Ammon's horn (tissue), 1 donor: ENCODE results near the gene ADARB1.
"Not testable (repeated sequence)": the region's sequence is repeated elsewhere in the genome, so short reads cannot be mapped to it uniquely, and the experiment has no call there.

Source experiments
- DNase-seq: peaks from one replicate; pipeline ENCODE4 v3.0.0-alpha.2; 2016; ENCODE audit warnings: low spot score

The ADARB1 gene

DNA sequence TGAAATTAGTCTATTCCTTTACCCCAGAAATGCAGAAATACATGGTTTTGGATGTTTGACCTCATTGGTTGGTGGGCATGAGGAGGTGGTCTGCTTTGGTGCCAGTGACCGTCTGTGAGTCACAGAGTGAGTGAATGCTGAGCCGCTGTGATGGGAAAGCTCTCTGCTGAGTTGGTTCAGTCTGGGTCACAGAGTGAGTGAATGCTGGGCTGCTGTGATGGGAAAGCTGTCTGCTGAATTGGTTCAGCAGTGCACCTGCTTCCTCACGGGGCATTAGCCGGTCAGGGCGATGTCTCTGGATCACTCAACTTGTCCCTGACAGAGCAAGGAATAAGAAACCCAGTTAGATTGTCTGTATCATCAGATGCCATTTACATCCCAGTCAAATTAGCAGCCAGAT is 40.8 kb downstream of the ADARB1 start:
- DNase-seq = no peak

DNA sequence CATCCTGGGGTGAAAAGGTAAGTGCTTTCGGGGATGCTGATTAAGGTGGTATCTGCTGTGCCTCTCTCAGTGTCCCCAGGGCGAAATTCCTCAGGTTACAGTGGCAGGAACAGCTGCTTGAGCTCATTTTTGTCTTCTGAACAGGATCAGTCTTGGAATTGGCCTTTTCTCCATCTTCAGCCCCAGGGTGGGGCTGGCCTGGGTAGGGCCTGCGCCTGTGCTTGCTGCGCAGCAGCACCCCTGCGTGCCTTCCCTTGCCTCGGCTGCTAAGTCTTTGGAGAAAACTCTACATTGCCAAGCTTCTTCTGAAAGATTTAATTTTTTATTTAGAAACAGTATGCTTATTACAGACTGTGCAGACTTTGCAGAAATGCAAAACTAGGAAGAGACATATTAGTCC is 41.7 kb downstream of the ADARB1 start:
- no peak for DNase-seq

DNA sequence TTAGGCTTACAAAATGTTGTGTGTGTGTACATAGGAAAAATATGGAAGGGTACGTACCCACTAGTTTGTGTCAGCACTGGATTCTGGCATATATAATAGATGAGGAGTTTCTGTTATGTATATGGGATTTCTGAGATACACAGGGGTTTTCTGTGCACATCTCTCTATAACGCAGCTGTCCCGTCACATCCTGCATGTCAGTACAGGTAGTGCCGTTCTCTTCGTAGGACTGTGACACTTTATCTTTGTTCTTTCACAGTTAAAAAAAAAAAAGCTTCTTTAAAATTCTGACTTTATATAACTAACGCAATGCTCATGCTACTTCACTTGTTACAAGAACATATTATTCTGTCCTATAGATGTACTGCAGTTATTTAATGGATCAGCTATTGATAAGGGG is 42.9 kb downstream of the ADARB1 start:
- no peak for DNase-seq

DNA sequence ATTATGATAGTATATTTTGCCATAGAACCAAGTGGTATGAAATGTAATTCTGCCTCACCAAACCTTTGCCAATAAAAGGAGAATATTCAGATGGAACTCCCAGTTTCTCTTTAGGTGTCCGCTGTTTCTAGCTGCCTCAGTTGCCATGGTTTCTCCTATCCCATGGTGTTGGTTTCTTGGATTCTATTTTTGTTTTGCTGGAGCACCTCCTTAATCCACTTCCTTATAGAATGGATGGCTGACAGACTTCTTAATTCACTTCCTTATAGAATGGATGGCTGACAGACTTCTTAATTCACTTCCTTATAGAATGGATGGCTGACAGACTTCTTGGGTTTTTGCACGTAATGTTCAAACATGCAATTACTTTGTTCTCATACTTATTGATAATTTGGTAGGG is 43.7 kb downstream of the ADARB1 start:
- no peak for DNase-seq

DNA sequence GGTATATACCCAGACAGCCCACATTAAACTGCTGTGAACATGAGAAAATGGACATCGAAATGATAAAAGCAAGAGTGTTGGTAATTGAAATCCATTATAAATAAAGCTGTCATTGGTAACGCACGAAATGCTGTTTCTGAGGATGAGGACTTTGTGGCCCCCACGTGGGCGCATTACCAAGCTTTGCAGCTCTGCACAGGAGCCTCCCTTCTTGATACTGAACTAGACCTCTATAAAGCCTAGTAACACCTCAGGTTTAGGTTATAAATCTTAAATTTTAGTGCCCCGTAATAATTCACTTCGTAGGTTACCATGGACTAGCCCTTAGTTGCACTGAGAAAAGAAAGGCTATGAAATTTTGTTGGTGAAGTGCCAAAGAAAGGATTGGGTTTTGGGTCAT is 45.4 kb downstream of the ADARB1 start:
- DNase-seq = no peak

DNA sequence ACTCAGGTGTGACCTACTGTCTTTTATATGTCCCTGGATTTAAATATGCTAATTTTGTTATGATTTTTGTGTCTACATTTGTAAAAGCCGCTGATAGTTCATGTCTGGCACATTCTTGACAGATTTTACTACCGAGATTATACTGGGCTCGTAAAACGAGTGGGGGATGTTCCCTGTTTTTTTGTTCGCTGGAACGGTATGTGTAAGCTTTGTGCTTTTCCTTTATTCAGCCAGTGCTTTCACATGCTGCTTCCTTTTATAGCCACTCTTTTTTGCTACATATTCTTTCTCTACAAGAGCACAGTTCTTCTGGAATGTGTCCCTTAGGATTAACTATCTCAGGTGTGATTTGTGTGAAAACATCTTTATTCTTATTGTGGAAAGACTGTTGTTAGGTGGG is 46.6 kb downstream of the ADARB1 start:
- no peak for DNase-seq

DNA sequence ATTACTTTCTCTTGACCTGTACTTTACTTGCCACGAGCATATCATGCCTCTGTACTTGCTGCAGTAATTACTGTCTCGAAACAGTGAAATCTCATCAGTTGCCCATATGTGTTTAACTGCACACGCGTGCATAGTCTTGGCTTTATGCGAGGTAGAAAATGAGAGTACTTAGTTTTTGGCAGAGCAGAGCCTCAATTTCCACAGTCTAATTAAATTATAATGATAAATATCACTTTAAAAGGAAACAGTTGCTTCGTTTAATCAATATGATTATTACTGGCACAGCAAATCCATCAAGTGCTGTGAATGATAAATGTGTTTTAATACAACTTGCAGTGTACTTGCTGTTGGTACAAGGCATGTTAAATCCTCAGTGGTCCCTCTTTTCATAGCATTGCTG is 47.6 kb downstream of the ADARB1 start:
- no peak for DNase-seq

DNA sequence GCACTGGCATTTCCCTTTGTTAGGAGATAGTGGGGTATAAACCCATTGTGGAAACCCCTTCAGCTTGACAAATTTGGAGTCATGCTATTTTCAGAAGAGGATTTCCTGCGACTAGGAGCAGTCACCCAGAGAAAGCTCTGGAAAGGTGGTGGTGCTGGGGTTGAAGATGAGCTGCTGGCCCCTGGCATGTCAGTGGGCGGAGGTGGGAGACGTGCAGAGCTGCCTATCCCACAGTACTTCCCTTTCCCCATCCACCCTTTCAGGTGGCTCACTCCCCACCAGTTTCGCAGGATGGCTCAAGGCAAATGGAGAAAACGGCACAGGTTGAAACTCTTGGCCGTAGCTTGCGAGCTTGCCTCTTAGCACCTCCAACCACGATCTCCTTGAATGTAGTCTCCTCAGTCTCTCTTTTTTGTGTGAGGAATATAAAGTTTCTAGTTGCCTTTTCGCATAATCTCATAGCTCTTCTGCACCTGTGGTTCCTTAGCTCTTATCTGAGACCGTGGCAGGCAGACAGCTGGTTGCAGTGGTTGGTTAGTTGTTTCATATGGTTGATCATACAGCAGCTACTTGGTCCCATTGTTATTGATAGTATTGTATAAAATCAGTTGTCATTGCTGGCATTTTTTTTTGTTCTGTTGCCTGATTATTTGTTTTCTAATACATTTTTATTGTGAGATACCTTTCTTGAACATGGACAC is 48.2 kb downstream of the ADARB1 start:
- no peak for DNase-seq

DNA sequence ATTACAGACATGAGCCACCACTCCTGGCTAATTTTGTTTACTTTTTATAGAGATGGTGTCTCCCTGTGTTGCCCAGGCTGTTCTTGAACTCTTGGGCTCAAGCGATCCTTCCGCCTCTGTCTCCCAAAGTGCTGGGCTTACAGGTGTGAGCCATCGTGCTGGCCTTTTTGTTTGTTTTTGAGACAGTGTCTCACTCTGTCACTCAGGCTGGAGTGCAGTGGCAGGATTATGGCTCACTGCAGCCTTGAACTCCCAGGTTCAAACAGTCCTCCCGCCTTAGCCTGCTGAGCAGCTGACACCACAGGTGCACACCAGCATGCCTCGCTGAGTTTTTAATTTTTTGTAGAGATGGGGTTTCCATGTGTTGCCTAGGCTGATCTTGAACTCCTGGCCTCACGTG is 49.1 kb downstream of the ADARB1 start:
- DNase-seq = no peak

DNA sequence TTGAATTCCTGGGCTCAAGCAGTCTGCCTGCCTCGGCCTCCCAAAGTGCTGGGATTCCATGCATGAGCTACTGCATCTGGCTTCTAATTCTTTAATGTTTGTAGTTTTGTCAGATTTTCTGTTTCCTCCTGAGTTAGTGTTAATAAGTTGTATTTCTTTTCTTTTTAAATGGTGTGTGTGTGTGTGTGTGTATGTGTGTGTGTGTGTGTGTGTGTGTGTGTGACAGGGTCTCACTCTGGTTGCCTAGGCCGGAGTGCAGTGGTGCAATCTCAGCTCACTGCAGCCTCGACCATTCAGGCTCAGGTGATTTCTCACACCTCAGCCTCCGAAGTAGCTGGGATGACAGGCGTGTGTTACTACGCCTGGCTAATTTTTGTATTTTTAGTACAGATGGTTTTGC is 50.2 kb downstream of the ADARB1 start:
- DNase-seq = no peak

DNA sequence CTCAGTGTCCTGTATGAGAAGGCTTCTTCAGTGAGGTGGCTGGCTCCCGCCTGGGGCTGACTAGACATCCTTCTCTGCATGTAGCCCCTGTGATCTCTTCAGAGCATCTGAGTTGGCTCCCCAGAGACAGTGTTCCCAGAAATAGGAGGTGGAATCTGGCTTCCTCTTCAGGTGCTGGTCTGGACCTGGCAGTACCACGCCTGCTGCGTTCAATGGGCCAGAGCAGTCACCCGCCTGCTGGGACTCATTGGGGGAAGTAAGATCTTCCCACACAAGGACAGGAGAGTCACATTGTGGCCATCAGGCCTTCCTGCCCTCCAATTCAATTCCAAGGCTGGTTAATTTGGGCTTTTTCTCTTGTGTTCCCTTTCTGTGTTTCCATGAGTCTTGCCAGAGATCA is 51.0 kb downstream of the ADARB1 start:
- no peak for DNase-seq

DNA sequence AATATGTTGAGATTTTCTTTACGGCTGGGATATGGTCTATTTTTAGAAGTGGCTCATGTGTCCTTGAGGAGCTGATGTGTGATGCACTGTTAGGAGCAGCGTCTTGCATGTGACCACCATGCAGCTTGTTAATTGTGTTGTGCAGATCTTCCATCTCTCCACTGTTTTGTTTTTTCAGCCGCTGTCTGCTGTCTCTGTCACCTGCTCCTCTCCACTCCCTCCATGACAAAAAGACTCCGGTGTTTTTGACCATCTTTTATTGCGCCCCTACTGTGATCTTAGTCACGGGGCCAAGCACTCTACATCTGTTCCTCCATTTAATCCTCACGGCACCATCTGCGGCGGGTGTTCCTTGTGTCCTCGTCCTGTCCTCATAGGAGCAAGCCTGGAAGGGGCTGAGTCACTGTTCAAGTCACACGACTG is 51.8 kb downstream of the ADARB1 start:
- no peak for DNase-seq

DNA sequence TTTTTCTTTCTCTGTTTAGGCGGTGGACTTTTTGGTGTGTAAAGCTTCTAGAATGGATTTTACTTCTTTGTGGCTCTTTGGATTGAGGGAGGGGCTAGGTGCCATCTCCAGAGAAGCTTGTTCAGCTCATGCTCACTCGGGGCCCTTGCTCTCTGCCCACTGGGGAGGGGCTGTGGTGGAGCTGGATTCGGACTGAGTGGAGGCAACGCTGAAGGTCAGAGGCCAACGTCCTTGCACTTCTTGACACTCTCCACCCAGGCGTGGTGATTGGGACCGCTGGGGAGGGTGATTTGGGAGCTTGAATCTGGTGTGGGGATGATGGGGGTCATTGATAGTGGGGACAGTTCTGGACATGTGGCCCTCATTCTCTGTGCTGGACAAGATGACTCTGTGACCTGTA is 52.6 kb downstream of the ADARB1 start:
- no peak for DNase-seq

DNA sequence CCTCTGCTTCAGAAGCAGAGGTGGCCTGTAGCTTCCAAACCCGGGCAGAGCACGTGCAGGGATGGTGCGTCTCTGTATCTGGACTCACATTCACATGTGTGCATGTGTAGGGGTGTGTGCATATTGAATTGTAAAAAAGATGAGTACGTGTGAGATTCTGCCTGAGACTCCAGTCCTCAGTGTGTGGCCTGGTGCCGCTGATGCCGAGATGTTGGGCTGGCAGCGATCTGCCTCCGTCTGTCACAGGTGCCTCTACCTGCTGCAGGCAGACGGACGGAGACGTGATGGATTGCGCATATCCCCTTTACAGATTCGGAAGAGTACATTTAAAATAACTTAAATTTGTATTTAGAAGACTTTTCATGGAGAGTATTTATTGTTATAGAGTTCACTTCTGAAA is 53.6 kb downstream of the ADARB1 start:
- no peak for DNase-seq

DNA sequence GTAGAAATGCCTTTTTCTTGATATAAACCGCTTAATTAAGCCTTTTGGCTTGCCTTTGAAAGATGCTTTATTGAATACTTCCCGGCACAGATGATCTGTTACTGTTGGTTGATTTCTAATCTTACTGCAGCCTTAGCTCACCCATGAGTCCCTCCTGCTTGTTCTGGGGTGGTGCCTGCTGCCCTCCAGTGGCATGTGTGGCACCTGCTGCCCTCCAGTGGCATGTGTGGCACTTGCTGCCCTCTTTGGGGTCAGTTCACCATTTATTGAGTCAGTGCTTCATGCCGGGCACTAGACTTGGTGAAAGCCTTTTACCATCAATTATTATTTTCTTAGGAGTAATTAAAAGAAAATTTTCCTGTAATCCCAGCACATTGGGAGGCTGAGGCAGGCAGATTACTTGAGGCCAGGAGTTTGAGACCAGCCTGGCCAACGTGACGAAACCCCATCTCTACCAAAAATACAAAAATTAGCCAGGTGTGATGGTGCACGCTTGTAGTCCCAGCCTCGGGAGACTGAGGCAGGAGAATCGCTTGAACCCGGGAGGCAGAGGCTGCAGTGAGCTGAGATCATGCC is 54.3 kb downstream of the ADARB1 start:
- DNase-seq = peak; percentile 88

DNA sequence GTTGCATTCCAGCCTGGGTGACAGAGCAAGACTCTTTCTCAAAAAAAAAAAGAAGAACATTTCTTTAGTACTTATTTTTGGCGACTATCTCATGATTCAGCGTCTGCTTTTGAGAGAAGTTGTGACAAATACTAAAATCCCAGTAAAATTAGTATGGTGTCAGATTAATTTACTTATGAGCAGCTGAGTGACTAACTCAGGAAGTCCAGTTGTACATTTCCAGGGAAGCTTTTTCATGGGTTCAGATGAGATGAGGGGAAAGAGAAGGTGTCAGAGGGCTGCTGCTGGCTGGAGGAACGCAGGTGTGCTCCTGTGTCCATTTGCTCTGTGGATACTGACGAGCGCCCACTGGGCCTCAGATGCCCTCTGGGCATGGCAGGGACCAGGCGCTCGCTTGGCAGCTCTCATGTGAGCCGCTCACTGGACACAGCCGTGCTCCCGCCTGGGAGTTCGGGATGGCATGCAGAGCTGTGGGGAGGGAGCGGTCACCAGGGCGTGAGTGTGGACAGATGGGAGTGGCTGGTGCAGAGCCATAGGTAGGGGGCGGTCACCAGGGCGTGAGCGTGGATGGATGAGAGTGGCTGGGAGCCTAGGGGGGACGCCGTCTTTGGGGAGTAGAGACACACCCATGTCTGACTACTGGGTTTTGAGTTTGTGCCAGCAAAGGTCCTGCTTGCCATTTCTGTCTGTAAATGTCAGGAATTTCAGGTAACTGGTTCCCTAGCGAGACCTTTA is 55.0 kb downstream of the ADARB1 start:
- DNase-seq = no peak

DNA sequence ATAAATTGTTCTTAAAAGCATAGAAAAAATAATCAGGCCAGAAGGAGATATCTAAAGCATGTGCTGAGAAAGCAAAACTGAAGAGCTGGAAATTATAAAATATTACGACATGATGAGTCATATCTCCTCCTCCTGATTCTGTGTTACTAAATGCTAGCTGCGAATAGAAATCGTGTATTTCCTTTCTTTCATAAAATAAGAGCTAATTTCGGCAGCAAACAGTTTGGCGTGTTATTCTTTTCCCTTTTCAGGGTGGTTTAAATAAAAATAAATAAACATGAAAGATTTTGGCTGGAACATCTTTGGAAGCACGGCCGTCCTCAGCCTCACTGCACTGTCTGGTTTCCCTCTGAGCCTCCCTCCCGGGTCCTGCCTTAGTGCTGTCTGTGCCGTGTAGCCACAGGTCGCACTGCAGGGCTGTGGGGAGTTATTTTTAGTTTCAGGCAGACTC is 56.0 kb downstream of the ADARB1 start:
- no peak for DNase-seq

DNA sequence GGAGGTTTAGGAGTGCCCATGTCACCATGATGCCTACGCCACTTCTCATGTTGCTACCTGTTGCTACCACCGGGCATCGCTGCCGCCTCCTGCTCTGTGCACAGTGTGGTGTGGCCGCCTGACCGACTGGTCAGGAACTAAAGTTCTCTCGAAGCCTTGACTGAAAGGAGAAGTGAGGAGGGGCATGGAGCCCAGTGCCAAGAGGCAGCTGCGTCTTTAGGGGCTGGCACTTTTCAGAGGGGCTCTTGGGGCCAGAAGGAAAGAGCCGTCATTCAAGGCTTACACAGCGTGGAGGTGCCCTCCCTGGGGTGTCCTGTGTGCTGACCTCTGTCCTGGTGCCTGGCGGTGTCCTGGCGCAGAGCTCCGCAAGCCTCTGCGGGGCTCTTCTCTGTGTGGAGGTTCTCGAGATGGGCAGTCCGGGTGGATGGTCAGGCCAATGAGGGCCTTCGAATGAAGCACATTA is 57.2 kb downstream of the ADARB1 start:
- peak; percentile 50 for DNase-seq

DNA sequence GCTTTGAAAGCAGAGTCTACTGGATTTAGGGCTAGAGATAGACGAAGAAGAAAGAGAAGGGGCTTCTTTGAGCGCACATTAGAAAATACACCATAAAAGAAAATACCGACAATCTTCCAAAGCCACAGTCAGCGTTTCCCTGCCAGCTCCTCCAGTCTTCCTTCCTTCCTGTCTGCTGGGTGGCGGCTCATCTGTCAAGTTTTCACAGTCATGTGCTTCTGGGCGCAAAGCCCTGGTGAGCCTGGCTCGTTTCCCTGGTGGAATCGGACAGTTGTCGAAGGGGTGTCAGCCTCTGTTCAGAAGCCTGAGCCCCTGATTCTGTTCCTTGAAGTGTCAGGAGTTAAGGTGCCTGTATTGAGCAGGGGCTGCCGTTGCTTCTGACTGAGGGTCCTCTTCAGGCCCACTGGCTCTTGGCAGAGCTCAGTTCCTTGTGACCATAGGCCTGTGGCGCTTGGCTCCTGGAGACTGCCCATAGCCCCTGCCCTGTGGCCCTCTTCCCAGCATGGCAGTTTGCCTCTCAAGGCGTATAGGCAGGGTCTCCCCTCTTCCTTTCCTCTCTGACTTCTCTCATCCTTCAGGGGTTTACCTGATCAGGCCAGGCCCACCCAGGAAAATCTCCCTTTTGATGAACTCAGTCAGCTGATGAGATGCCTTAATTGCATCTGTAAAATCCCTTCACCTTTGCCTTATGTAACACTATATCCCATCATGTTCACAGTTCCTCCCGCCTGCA is 58.6 kb downstream of the ADARB1 start:
- peak; percentile 40 for DNase-seq

DNA sequence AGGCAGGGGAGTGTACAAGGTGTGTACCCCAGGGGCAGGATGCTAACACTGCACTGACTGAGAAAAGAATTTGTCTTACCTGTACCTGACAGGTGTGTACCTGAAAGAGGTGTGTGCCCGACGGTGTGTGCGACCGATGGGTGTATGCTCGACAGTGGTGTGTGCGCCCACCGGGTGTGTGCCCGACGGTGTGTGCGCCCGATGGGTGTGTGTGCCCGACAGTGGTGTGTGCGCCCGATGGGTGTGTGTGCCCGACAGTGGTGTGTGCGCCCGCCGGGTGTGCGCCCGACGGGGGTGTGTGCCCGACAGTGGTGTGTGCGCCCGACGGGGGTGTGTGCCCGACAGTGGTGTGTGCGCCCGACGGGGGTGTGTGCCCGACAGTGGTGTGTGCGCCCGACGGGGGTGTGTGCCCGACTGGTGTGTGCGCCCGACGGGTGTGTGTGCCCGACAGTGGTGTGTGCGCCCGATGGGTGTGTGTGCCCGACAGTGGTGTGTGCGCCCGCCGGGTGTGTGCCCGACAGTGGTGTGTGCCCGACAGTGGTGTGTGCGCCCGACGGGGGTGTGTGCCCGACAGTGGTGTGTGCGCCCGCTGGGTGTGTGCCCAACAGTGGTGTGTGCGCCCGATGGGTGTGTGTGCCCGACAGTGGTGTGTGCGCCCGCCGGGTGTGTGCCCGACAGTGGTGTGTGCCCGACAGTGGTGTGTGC is 59.3 kb downstream of the ADARB1 start:
- not testable (repeated sequence) for DNase-seq

DNA sequence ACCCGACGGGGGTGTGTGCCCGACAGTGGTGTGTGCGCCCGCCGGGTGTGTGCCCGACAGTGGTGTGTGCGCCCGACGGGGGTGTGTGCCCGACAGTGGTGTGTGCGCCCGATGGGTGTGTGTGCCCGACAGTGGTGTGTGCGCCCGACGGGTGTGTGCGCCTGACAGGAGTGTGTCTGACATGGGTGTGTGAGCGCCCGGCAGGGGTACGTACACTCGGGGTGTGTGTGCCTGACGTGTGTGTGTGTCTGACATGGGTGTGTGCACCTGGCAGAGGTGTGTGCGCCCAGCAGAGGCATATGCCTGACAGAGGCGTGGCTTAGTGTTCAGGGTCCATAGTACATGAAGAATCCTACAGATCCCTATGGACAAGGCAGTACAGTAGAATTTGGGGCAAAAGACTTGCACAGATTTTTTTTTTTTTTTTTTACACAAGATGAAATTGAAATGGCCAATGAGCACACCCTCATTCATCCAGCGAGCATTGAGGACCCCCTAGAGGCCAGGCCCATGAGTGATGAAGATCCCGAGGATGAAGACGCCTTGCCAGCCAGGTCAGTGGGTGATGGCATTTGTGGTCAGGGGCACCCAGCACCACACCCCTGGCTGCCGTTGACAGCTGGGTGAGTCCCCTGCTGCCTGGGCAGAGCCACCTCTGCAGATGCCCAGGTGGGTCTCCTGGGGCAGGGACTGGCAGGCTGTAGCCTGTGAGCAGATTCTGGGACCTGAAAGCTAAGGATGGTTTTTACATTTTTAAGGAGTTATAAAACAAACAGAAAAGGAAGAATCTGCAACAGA is 60.1 kb downstream of the ADARB1 start:
- DNase-seq = no peak
